ENCODE data around the gene SYNGAP1. TPM values are rescaled to one million over a fixed set of nuclear protein-coding genes. Genes with fewer than 3 reads are reported as not detected.
"Not testable (repeated sequence)": the region's sequence is repeated elsewhere in the genome, so short reads cannot be mapped to it uniquely, and the experiment has no call there.

Gene SYNGAP1
- polyA plus RNA-seq, 3 donors from 2014 or later: 0.02 to 0.32 (median 0.20) TPM

DNA sequence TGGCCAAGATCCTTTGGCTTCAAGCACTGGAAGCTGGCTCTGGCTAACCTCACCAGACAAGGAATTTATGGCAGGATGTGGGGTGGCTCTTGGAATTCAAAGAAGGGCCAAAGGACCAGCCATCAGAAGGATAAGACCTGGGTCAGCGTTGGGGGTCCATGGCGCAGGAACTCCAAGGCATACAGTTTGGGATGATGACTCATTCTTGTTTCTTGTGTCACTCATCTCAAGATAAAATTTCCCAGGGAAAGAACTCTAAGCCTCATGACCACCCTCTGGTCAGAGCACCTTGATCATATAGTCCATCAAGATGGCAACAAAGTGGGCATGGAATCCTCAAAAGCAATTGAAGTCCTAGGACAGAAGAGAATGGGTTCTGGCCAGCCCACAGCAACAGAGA, 39.4 kb downstream of the SYNGAP1 start:
- Mint-ChIP-seq H3K9me3 (peaks cover 0 to 2% (median 0%) of the 10 kb centered on the region in 6 donors), H3K4me3 (no peak overlapping the region)

DNA sequence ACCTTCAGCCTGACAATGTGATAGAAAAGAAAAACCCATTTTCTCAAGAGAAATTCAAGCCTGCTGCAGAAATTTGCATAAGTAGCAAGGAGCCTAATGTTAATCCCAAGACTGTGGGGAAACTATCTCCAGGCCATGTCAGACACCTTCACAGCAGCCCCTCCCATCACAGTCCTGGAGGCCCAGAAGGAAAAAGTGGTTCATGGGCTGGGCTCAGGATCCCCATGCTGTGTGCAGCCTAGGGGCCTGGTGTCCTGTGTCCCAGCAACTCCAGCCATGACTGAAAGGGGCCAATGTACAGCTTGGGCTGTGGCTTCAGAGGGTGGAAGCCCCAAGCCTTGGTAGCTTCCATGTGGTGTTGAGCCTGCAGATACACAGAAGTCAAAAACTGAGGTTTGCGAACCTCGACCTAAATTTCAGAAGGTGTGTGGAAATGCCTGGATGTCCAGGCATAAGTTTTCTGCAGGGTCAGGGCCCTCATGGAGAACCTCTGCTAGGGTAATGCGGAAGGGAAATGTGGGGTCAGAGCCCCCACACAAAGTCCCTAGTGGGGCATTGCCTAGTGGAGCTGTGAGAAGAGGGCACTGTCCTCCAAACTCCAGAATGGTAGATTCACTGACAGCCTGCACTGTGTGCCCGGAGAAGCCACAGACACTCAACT, 46.3 kb downstream of the SYNGAP1 start:
- Mint-ChIP-seq H3K9me3 (no peaks in the 10 kb centered on the region), H3K27me3 (ENCODE audit: low read depth in 3 of 3) (peaks cover 1 to 5% (median 2%) of the 10 kb centered on the region in 3 donors), H3K4me3 (no peak overlapping the region), H3K4me1 (no peaks in the 10 kb centered on the region), H3K27ac (no peak overlapping the region), H3K36me3 (peaks cover 0 to 4% (median 0%) of the 10 kb centered on the region in 3 donors)
- DNase-seq: no peak

More for the DNA sequence above, 39.4 kb downstream of the SYNGAP1 start:
- H3K27me3 Mint-ChIP-seq (ENCODE audit: low read depth in 3 of 3): peaks cover 4 to 9% (median 6%) of the 10 kb centered on the region in 3 donors
- no peak overlapping the region for H3K27ac Mint-ChIP-seq
- H3K4me1 Mint-ChIP-seq: peaks cover 15 to 22% of the 10 kb centered on the region in 2 donors
- no peak for DNase-seq
- peaks cover 0 to 9% (median 8%) of the 10 kb centered on the region in 3 donors for H3K36me3 Mint-ChIP-seq

DNA sequence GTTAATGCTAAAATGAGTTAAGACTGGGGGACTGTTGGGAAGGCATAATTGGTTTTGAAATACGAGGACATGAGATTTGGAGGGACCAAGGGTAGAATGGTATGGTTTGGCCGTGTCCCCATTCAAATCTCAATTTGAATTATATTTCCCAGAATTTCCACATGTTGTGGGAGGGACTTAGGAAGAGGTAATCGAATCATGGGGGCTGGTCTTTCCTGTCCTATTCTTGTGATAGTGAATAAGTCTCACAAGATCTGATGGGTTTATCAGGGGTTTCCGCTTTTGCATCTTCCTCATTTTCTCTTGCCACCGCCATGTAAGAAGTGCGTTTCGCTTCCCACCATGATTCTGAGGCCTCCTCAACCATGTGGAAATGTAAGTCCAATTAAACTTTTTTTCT, 47.2 kb downstream of the SYNGAP1 start:
- no peaks in the 10 kb centered on the region for H3K9me3 Mint-ChIP-seq
- H3K4me3 Mint-ChIP-seq: no peak overlapping the region
- no peak for DNase-seq
- H3K27me3 Mint-ChIP-seq (ENCODE audit: low read depth in 3 of 3): peaks cover 1 to 2% (median 2%) of the 10 kb centered on the region in 3 donors
- H3K36me3 Mint-ChIP-seq: peaks cover 0 to 4% (median 0%) of the 10 kb centered on the region in 3 donors
- no peaks in the 10 kb centered on the region for H3K4me1 Mint-ChIP-seq
- H3K27ac Mint-ChIP-seq: no peak overlapping the region

DNA sequence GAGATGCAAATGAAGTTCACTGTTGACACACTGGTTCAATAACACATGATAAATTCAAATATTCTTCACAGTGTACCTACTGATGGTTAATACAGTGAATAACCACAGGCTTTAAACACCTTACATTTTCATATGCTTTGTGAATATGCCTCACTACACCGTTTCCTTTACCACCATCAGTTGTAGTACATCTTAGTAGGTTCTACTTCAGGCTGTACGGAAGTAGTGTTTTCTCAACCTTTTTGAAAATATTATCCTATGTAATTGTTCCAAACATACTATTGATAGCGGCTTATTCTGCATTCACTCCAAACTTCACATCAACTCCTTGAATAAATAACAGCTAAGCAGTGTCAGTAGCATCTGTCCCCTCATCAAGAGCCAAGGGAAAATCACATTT, 49.8 kb downstream of the SYNGAP1 start:
- Mint-ChIP-seq H3K27ac (no peak overlapping the region), H3K4me3 (no peak overlapping the region), H3K27me3 (ENCODE audit: low read depth in 3 of 3) (peaks cover 1 to 2% (median 2%) of the 10 kb centered on the region in 3 donors), H3K36me3 (no peaks in the 10 kb centered on the region), H3K9me3 (no peaks in the 10 kb centered on the region), H3K4me1 (no peaks in the 10 kb centered on the region)
- DNase-seq: no peak

DNA sequence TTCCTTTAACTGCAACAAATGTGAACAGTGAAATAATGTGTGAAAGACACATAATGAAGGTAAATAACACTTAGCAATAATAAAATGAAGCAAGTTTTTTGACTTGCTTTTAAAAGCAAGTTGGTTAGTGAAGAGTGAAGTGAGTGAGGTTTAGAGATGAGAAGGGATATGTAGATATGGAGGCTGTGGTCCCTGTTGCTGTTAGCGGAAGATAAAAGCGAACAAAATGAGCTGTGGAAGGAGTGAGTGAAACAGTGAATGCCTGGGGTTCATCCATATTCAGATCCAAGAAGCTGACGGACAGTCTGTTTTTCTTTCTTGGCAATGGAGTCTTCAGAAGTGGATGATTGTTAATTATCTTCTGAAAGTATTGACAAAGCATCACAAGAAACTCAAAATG, 58.0 kb downstream of the SYNGAP1 start:
- Mint-ChIP-seq H3K4me1 (no peaks in the 10 kb centered on the region), H3K4me3 (no peak overlapping the region), H3K9me3 (no peaks in the 10 kb centered on the region), H3K27ac (no peak overlapping the region), H3K27me3 (ENCODE audit: low read depth in 3 of 3) (peaks cover 3 to 8% (median 5%) of the 10 kb centered on the region in 3 donors), H3K36me3 (no peaks in the 10 kb centered on the region)
- DNase-seq: no peak

DNA sequence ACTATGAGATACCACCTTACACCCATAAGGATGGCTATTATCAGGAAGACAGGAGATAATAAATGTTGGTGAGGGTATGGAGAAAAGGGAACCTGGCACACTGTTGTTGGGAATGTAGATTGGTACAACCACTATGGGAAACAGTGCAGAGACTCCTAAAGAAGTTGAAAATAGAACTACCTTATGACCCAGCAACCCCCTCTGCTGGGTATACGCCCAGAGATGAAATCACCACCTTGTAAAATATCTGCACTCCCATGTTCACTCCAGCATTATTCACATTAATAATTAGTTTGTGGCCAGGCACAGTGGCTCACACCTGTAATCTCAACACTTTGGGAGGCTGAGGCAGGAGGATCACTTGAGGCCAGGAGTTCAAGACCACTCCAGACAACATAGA, 61.3 kb downstream of the SYNGAP1 start:
- Mint-ChIP-seq H3K4me1 (no peaks in the 10 kb centered on the region), H3K27ac (peak overlapping the region in 1 of 6 donors; percentile 74), H3K27me3 (ENCODE audit: low read depth in 3 of 3) (peaks cover 3 to 8% (median 5%) of the 10 kb centered on the region in 3 donors), H3K9me3 (no peaks in the 10 kb centered on the region), H3K4me3 (no peak overlapping the region), H3K36me3 (no peaks in the 10 kb centered on the region)
- DNase-seq: no peak

DNA sequence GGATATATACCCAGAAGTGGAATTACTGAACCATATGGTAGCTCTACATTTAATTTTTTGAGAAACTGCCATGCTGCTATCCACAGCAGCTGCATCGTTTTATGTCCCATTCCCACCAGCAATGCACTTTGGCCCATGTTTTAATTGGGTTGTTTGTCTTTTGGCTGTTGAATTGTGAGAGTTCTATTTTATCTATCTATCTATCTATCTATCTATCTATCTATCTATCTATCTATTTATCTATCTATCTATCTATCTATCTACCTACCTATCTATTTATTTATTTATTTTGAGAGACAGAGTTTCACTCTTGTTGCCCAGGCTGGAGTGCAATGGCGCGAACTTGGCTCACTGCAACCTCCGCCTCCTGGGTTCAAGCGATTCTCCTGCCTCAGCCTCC, 62.8 kb downstream of the SYNGAP1 start:
- H3K27ac Mint-ChIP-seq: not testable (repeated sequence)

DNA sequence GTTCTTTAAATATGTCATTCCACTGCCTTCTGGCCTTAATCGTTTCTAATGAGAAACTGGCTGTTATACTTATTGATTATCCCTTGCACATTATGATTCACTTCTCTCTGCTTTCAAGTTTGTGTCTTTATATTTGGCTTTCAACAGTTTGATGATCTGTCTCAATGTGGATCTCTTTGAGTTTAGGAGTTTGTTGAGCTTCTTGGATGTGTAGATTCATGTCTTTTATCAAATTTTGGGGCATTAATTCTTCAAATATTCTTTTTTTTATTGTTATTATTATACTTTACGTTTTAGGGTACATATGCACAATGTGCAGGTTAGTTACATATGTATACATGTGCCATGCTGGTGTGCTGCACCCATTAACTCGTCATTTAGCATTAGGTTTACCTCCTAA, 63.8 kb downstream of the SYNGAP1 start:
- H3K9me3 Mint-ChIP-seq: peaks cover 0 to 3% (median 0%) of the 10 kb centered on the region in 6 donors
- no peak overlapping the region for H3K27ac Mint-ChIP-seq
- H3K4me3 Mint-ChIP-seq: no peak overlapping the region
- H3K27me3 Mint-ChIP-seq (ENCODE audit: low read depth in 3 of 3): peaks cover 2 to 5% (median 3%) of the 10 kb centered on the region in 3 donors
- no peaks in the 10 kb centered on the region for H3K4me1 Mint-ChIP-seq
- DNase-seq: no peak
- no peaks in the 10 kb centered on the region for H3K36me3 Mint-ChIP-seq

More for the DNA sequence above, 62.8 kb downstream of the SYNGAP1 start:
- H3K4me3 Mint-ChIP-seq; H3K4me1 Mint-ChIP-seq; DNase-seq; H3K36me3 Mint-ChIP-seq; H3K9me3 Mint-ChIP-seq; H3K27me3 Mint-ChIP-seq (ENCODE audit: low read depth in 3 of 3): not testable (repeated sequence)

DNA sequence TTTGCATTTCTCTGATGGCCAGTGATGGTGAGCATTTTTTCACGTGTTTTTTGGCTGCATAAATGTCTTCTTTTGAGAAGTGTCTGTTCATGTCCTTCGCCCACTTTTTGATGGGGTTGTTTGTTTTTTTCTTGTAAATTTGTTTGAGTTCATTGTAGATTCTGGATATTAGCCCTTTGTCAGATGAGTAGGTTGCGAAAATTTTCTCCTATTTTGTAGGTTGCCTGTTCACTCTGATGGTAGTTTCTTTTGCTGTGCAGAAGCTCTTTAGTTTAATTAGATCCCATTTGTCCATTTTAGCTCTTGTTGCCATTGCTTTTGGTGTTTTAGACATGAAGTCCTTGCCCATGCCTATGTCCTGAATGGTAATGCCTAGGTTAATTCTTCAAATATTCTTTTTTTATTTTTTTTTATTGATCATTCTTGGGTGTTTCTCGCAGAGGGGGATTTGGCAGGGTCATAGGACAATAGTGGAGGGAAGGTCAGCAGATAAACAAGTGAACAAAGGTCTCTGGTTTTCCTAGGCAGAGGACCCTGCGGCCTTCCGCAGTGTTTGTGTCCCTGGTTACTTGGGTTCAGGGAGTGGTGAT, 64.9 kb downstream of the SYNGAP1 start:
- not testable (repeated sequence) for DNase-seq; H3K4me3 Mint-ChIP-seq; H3K4me1 Mint-ChIP-seq; H3K36me3 Mint-ChIP-seq; H3K9me3 Mint-ChIP-seq; H3K27me3 Mint-ChIP-seq (ENCODE audit: low read depth in 3 of 3); H3K27ac Mint-ChIP-seq

DNA sequence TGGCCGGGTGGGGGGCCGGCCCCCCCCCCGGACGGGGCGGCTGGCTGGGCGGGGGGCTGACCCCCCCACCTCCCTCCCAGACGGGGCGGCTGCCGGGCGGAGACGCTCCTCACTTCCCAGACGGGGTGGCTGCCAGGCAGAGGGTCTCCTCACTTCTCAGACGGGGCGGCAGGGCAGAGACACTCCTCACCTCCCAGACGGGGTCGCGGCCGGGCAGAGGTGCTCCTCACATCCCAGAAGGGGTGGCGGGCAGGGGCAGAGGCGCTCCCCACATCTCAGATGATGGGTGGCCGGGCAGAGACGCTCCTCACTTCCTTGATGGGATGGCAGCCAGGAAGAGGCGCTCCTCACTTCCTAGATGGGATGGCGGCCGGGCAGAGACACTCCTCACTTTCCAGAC, 65.8 kb downstream of the SYNGAP1 start:
- not testable (repeated sequence) for H3K9me3 Mint-ChIP-seq; H3K27me3 Mint-ChIP-seq (ENCODE audit: low read depth in 3 of 3); H3K27ac Mint-ChIP-seq; H3K4me1 Mint-ChIP-seq; DNase-seq; H3K4me3 Mint-ChIP-seq; H3K36me3 Mint-ChIP-seq

DNA sequence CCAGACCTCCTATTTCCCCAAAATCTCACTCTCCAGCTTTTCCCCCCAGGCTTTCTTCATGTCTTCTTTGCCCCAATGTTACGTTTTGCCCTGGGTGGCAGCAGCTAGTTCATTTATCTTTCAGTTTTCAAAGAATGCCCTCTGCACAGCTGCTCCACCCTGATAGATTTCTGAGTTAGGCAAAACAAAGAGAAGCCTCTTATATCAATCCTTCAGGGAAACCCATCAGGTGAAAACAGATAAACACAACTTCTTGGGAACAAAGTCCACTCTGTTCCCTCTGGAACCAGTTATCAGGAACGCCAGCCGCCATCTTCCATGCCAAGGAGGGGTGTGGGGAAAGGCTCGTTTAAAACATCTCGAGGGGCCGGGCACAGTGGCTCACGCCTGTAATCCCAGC, 68.5 kb downstream of the SYNGAP1 start:
- DNase-seq: no peak
- H3K9me3 Mint-ChIP-seq: peaks cover 0 to 3% (median 0%) of the 10 kb centered on the region in 6 donors
- no peaks in the 10 kb centered on the region for H3K4me1 Mint-ChIP-seq
- H3K27ac Mint-ChIP-seq: no peak overlapping the region
- H3K4me3 Mint-ChIP-seq: no peak overlapping the region
- H3K27me3 Mint-ChIP-seq (ENCODE audit: low read depth in 3 of 3): no peaks in the 10 kb centered on the region
- H3K36me3 Mint-ChIP-seq: peaks cover 0 to 3% (median 0%) of the 10 kb centered on the region in 3 donors

DNA sequence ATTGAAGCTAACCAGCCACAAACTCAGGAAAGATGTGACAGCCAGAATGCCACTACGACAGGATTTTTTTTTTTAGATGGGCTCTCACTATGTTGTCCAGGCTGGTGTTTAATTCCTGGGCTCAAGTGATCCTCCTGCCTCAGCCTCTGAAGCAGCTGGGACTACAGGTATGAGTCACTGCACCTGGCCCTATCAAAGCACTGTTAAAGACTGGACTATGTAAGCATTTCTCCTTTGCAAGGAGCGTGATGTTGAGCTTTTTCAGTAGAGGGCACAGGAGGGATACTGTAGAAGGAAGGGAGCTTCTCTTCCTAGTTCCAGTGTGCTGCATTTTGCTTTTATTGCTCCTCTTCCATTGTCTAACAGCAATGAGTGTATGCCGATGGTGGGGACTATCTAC, 70.3 kb downstream of the SYNGAP1 start:
- H3K36me3 Mint-ChIP-seq: peaks cover 0 to 3% (median 0%) of the 10 kb centered on the region in 3 donors
- H3K4me1 Mint-ChIP-seq: no peaks in the 10 kb centered on the region
- DNase-seq: no peak
- H3K4me3 Mint-ChIP-seq: no peak overlapping the region
- no peak overlapping the region for H3K27ac Mint-ChIP-seq
- peaks cover 0 to 4% (median 0%) of the 10 kb centered on the region in 3 donors for H3K27me3 Mint-ChIP-seq (ENCODE audit: low read depth in 3 of 3)
- peaks cover 0 to 3% (median 0%) of the 10 kb centered on the region in 6 donors for H3K9me3 Mint-ChIP-seq

DNA sequence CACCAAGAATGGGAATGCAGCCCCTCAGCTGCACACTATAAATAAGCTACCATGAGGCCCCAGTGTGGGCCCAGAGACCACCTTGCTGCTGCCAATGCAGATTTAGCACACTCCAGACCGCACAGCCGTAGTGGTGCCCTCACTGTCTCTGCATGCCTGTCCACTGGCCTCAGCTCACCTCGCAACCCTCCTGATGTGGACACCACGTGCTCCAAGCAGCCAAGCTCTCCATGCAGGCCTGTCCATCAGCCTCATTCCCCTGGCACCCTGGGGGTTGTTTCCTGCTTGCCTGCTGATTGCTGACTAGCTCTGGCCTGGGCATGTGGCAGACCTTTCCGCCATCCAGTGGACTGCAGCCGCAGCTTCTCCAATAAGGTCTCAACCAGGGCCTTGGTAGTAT, 70.8 kb downstream of the SYNGAP1 start:
- no peaks in the 10 kb centered on the region for H3K4me1 Mint-ChIP-seq
- no peak overlapping the region for H3K4me3 Mint-ChIP-seq
- no peak overlapping the region for H3K27ac Mint-ChIP-seq
- DNase-seq: no peak
- peaks cover 0 to 3% (median 0%) of the 10 kb centered on the region in 6 donors for H3K9me3 Mint-ChIP-seq
- H3K36me3 Mint-ChIP-seq: peaks cover 0 to 3% (median 0%) of the 10 kb centered on the region in 3 donors
- H3K27me3 Mint-ChIP-seq (ENCODE audit: low read depth in 3 of 3): peaks cover 0 to 4% (median 0%) of the 10 kb centered on the region in 3 donors

DNA sequence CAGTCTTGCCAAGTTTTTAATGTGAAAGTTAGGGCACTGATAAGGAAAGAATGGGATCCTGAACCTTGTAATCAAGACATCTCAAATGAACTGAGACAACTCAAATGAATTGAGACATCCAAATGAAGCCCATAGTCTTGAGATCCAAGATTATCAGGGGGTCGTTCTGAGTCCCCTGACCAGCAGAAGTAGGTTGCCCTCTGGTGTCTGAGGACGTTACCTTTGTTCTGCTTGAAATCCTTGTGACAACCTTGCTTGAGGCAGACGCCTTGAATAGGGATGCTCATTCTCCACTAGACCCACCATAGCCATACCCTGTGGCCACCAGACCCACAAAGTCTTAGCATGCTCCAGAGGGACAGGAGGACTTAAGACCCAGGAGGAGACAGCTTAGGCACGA, 72.2 kb downstream of the SYNGAP1 start:
- peak in 1 of 3 donors; percentile 4 for DNase-seq
- no peaks in the 10 kb centered on the region for H3K9me3 Mint-ChIP-seq
- H3K4me3 Mint-ChIP-seq: no peak overlapping the region
- H3K27me3 Mint-ChIP-seq (ENCODE audit: low read depth in 3 of 3): peaks cover 0 to 4% (median 2%) of the 10 kb centered on the region in 3 donors
- peaks cover 0 to 3% (median 0%) of the 10 kb centered on the region in 3 donors for H3K36me3 Mint-ChIP-seq
- no peaks in the 10 kb centered on the region for H3K4me1 Mint-ChIP-seq
- peak overlapping the region in 1 of 6 donors; percentile 40 for H3K27ac Mint-ChIP-seq
